Heart left ventricle (tissue), 16 donors: ENCODE results near the gene PDE6B. TPM values are rescaled to one million over a fixed set of nuclear protein-coding genes. Genes with fewer than 3 reads are reported as not detected.
A peak's percentile ranks its signal among the peaks of the same experiment; 100 is the strongest.

Experiments
- ATAC-seq, 4 donors: fragments of 200-7000 bp; cut with Tn5 transposase; one replicate each; pipeline ENCODE4 v1.9.1; 2020 to 2022; ENCODE audit warnings: moderate library complexity in 4 of 4, mild to moderate bottlenecking in 3 of 4, moderate number of reproducible peaks in 1 of 4
- DNase-seq, 5 donors: peaks; one replicate each; pipeline ENCODE4 v3.0.0-alpha.2; 2020
- H3K27ac ChIP-seq, 12 donors: fragments of 200-600 bp; sonication (generic) in 4 of 12; one replicate each; pipeline versions ENCODE4 v1.5.0 to v1.8.0; 2016 to 2022; ENCODE audit warnings: mild to moderate bottlenecking in 2 of 12
- H3K27me3 ChIP-seq, 9 donors: fragments of 200-600 bp; sonication (generic) in 2 of 9; one replicate each; pipeline versions ENCODE4 v1.5.1 to v1.8.0; 2016 to 2022; ENCODE audit warnings: mild to moderate bottlenecking in 3 of 9
- H3K36me3 ChIP-seq, 9 donors: fragments of 200-600 bp; sonication (generic) in 2 of 9; one replicate each; pipeline versions ENCODE4 v1.5.0 to v1.8.0; 2018 to 2022; ENCODE audit warnings: mild to moderate bottlenecking in 2 of 9
- H3K4me1 ChIP-seq, 12 donors: fragments of 200-600 bp; sonication (generic) in 4 of 12; one replicate each; pipeline versions ENCODE4 v1.5.0 to v1.8.0; 2016 to 2022; ENCODE audit warnings: mild to moderate bottlenecking in 3 of 12
- H3K4me3 ChIP-seq, 12 donors: fragments of 200-600 bp; sonication (generic) in 4 of 12; one replicate each; pipeline versions ENCODE4 v1.5.0 to v1.8.0; 2017 to 2022; ENCODE audit warnings: mild to moderate bottlenecking in 9 of 12, moderate library complexity in 4 of 12
- H3K9me3 ChIP-seq, 12 donors: fragments of 200-600 bp; sonication (generic) in 4 of 12; one replicate each; pipeline versions ENCODE4 v1.5.0 to v1.8.0; 2016 to 2022; ENCODE audit warnings: mild to moderate bottlenecking in 1 of 12
- CTCF ChIP-seq, 12 donors: fragments of 200-600 bp; sonication (generic) in 4 of 12; IDR thresholded peaks; one replicate each; pipeline versions ENCODE4 v1.5.0 to v1.8.0; 2018 to 2022; ENCODE audit warnings: antibody characterized with exemption in 12 of 12, mild to moderate bottlenecking in 5 of 12
- POLR2A ChIP-seq, 2 donors: fragments of 450-650 bp; IDR thresholded peaks; one replicate each; pipeline ENCODE4 v1.6.1; 2017; ENCODE audit warnings: antibody characterized with exemption in 2 of 2, mild to moderate bottlenecking in 2 of 2, moderate library complexity in 2 of 2
- WGBS, 4 donors: extraction: QIAGEN DNeasy Blood & Tissue Kit in 2 of 4; methylation state at CpG; one replicate each; pipeline versions ENCODE4 v1.1.5 to v1.1.7; 2013 to 2018; 5-methylcytosine and 5-hydroxymethylcytosine counted together
- intact Hi-C, 10 donors: fragments of 100-400 bp; cut with DNase I; formaldehyde crosslinking; loops; one replicate each; pipeline versions ENCODE4 v1.11.1 to v1.14.2; 2022
- polyA plus RNA-seq, 2 donors: library from polyadenylated mRNA; stranded (reverse); fragments of 200-250 nt; gene quantifications; one replicate each; pipeline ENCODE4 v1.2.3, GENCODE V29; 2013
- total RNA-seq, 9 donors: library from RNA; depleted of rRNA in 2 of 9; stranded (reverse); fragments of >200 nt in 2 of 9; fragmentation: NEBNext Ultra II Directional in 3 of 9; extraction: Animal tissue kit (Norgen Biotek cat#: 25700) in 3 of 9; gene quantifications; one replicate each; pipeline versions ENCODE4 v1.1.0 to v1.2.4, GENCODE V29; 2016 to 2023
- donor health status: ischemic (EF 13 %, LVEDD 7.1; RV severe dilation, severe dysfunction).
- donor health status: healthy with polysubstance abuse.
- donor health status: DM: no; HTN: yes; CAD: no.
- donor health status: DM: no; HTN: no; CAD: no.
- donor health status: ischemic (EF 25% LVEDD 6.9; RV normal size, moderate dysfunction).
- donor health status: ischemic (EF 25% LVEDD 5.7; RV mildly dilated, moderate dysfunction).
- donor health status: healthy.
- donor health status: DM: yes; HTN: yes; CAD: no.
- donor health status: ischemic (EF 35%, LVEDD 5.7; RV mildly dilated, moderate dysfunction).
- donor health status: nonischemic (EF 11% LVEDD 7.7; RV severe dilation, severe dysfunction).
- donor health status: DM: yes; HTN: yes; CAD: no.
- donor health status: PGD.
- donor health status: ischemic (EF 29% LVEDD 5.4; RV normal size, mild dysfunction).
- donor health status: nonischemic (EF 23%, LVEDD 6.1; RV moderate dilation, normal function).

Gene PDE6B
- total and polyA plus RNA-seq, 11 donors, result 0.61 to 8.4 (median 3.5) TPM

- ATAC-seq (no peak), DNase-seq (no peak)
- H3K4me3 ChIP-seq, result no peak overlapping the region
- peaks cover 0 to 42% (median 2%) of the 10 kb centered on the region in 9 donors for H3K27me3 ChIP-seq
- peaks cover 0 to 4% (median 0%) of the 10 kb centered on the region in 12 donors for H3K9me3 ChIP-seq
- H3K4me1 ChIP-seq, result no peaks in the 10 kb centered on the region
- no peaks in the 10 kb centered on the region for H3K36me3 ChIP-seq
- H3K27ac ChIP-seq, result no peak overlapping the region
- intact Hi-C loops, result no loop called here
- TF ChIP-seq CTCF (IDR thresholded peaks at IDR 0.05), result no peak
- TF ChIP-seq POLR2A (IDR thresholded peaks at IDR 0.05), result no peak
- WGBS, 4 donors, result 79 to 89% (median 83%) methylated on average over 3 to 7 of the region's 7 CpGs
Observed at GRCh38 chr4:612749-613125, 12.6 kb upstream of the PDE6B start.

DNA sequence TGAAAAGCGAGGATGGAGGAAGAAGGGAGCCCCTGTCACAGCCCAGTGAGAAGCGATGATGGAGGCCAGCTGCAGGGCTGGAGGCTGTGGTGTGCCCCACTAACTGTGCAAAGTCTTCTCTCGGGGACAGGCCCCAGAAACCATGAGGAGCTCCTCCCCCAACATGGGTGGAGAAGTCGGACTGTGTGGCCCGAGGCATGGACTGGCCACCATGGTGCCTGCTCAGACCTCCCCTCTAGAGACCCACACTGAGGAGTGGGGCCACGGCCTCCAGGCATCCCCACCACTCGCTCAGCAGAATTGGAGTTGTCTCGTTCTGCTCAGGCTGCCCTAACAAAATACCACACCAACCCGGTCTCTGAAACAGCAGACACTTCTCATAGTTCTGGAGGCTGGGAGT lies 12.2 kb upstream of the PDE6B start:
- DNase-seq (no peak), ATAC-seq (no peak)
- Histone ChIP-seq H3K9me3 (peaks cover 0 to 4% (median 0%) of the 10 kb centered on the region in 12 donors), H3K27ac (no peak overlapping the region), H3K27me3 (peaks cover 0 to 46% (median 2%) of the 10 kb centered on the region in 9 donors), H3K4me3 (no peak overlapping the region), H3K4me1 (no peaks in the 10 kb centered on the region), H3K36me3 (no peaks in the 10 kb centered on the region)
- intact Hi-C loops, result no loop called here
- WGBS, 4 donors, result 80 to 94% (median 86%) methylated on average over 8 to 9 of the region's 9 CpGs
- TF ChIP-seq CTCF (IDR thresholded peaks at IDR 0.05) (no peak), POLR2A (IDR thresholded peaks at IDR 0.05) (no peak)

GRCh38 chr4:616091-616490 lies 9.3 kb upstream of the PDE6B start:
- no peak for DNase-seq
- 59 to 72% (median 70%) methylated on average over 1 of the region's 1 CpG for WGBS, 4 donors
- Histone ChIP-seq H3K27ac (no peak overlapping the region), H3K9me3 (no peaks in the 10 kb centered on the region), H3K4me3 (no peak overlapping the region), H3K36me3 (no peaks in the 10 kb centered on the region), H3K27me3 (peaks cover 0 to 35% (median 2%) of the 10 kb centered on the region in 9 donors), H3K4me1 (no peaks in the 10 kb centered on the region)
- no peak for ATAC-seq
- intact Hi-C loops, result no loop called here
- TF ChIP-seq CTCF (IDR thresholded peaks at IDR 0.05), result no peak
- TF ChIP-seq POLR2A (IDR thresholded peaks at IDR 0.05), result no peak

- 94 to 97% (median 94%) methylated on average over 8 to 27 of the region's 27 CpGs for WGBS, 4 donors
- H3K9me3 ChIP-seq, result no peaks in the 10 kb centered on the region
- no peaks in the 10 kb centered on the region for H3K4me1 ChIP-seq
- ATAC-seq (no peak), DNase-seq (peak in 1 of 5 donors; percentile 16)
- TF ChIP-seq POLR2A (IDR thresholded peaks at IDR 0.05) (no peak), CTCF (IDR thresholded peaks at IDR 0.05) (no peak)
- no peak overlapping the region for H3K27ac ChIP-seq
- no peaks in the 10 kb centered on the region for H3K36me3 ChIP-seq
- intact Hi-C loops, result no loop called here
- peaks cover 0 to 25% (median 2%) of the 10 kb centered on the region in 9 donors for H3K27me3 ChIP-seq
- no peak overlapping the region for H3K4me3 ChIP-seq
Observed at GRCh38 chr4:616911-617643, 8.3 kb upstream of the PDE6B start.
